K562 (cell line): ENCODE results near the gene ZNF277.

Experiments
- CTCF ChIP-seq, 3 experiments: IDR thresholded peaks in 2 of 3; conservative IDR thresholded peaks in 1 of 3; 2 replicates each; pipeline ENCODE4 v1.5.1; 2011 to 2012; ENCODE audit warnings: low read length in 3 of 3, mild to moderate bottlenecking in 3 of 3, control low read depth in 2 of 3, improper control_type of control experiment in 1 of 3, inconsistent platforms in 1 of 3, low read depth in 1 of 3, mixed read lengths in 1 of 3, moderate library complexity in 1 of 3; ENCODE audit not compliant: insufficient read depth in 2 of 3
- EP300 ChIP-seq: IDR thresholded peaks from 2 replicates; pipeline ENCODE4 v1.6.1; 2012; ENCODE audit warnings: low read length, improper control_type of control experiment
- FOSL1 ChIP-seq: fragments of 200-800 bp; sonication (Bioruptor generic); conservative IDR thresholded peaks from 2 replicates; pipeline ENCODE4 v1.6.1; 2016; ENCODE audit warnings: missing genetic modification characterization, missing compliant biosample characterization
- KLF6 ChIP-seq: fragments of 250-450 bp; sonication (Bioruptor Pico); IDR thresholded peaks from 2 replicates; pipeline ENCODE4 v1.4.0; 2020; ENCODE audit warnings: mild to moderate bottlenecking, moderate library complexity, borderline replicate concordance
- POLR2AphosphoS5 ChIP-seq: IDR thresholded peaks from 2 replicates; pipeline ENCODE4 v1.6.1; 2011; ENCODE audit warnings: mild to moderate bottlenecking, low read depth, low read length, moderate library complexity; ENCODE audit not compliant: control insufficient read depth, insufficient read depth
- ZBTB5 ChIP-seq: fragments of 450-650 bp; IDR thresholded peaks from 2 replicates; pipeline ENCODE4 v1.6.1; 2017; ENCODE audit warnings: antibody characterized with exemption
- ZFP36 ChIP-seq: fragments of 150-350 bp; IDR thresholded peaks from 2 replicates; pipeline ENCODE4 v1.6.1; 2018; ENCODE audit warnings: low read length, low read depth; ENCODE audit not compliant: partially characterized antibody
- ZNF561 ChIP-seq: fragments of 450-650 bp; formaldehyde crosslinking; conservative IDR thresholded peaks from 2 replicates; pipeline ENCODE4 v1.4.0; 2020; ENCODE audit warnings: mild to moderate bottlenecking, moderate library complexity
- ZNF639 ChIP-seq, 2 experiments: fragments of 200-800 bp in 1 of 2; sonication (Bioruptor generic) in 1 of 2; sonication (generic) in 1 of 2; formaldehyde crosslinking in 1 of 2; IDR thresholded peaks in 1 of 2; conservative IDR thresholded peaks in 1 of 2; 2 replicates each; pipeline versions ENCODE4 v1.5.0 to v1.6.1; 2016 to 2020; ENCODE audit warnings: missing compliant biosample characterization in 1 of 2, missing genetic modification characterization in 1 of 2, missing genetic modification reagents in 1 of 2

GRCh38 chr7:112254156-112254555, 47.7 kb downstream of the ZNF277 start:
- TF ChIP-seq CTCF (IDR thresholded peaks at IDR 0.05 in 2 of 3, conservative IDR thresholded peaks at IDR 0.05 in 1 of 3; ENCODE audit: insufficient read depth in 2 of 3, low read depth in 1 of 3, low read length in 3 of 3) (no peak), FOSL1 (tag) (no peak), EP300 (no peak), ZNF561 (no peak), ZNF639 (CRISPR knock-in tag; conservative IDR thresholded peaks at IDR 0.05 in 1 of 2, IDR thresholded peaks at IDR 0.05 in 1 of 2) (no peak), ZBTB5 (no peak), KLF6 (no peak), ZFP36 (no peak), POLR2AphosphoS5 (no peak)
